Smooth muscle cell (in vitro differentiated cells): ENCODE results near the gene TSPAN18. TPM values are rescaled to one million over a fixed set of nuclear protein-coding genes. Genes with fewer than 3 reads are reported as not detected.

Source experiments
- DNase-seq: peaks from one replicate; lab custom pipeline; 2025; ENCODE audit not compliant: unreplicated experiment; lab: John Stamatoyannopoulos, UW
- H2AFZ ChIP-seq: fragments of 200-600 bp; sonication (generic); 2 replicates; pipeline ENCODE4 v1.6.0; 2016; ENCODE audit warnings: antibody characterized with exemption, low read depth, mild to moderate bottlenecking
- H3F3A ChIP-seq: fragments of 200-600 bp; sonication (generic); 2 replicates; pipeline ENCODE4 v1.6.0; 2017; ENCODE audit warnings: antibody characterized with exemption, low read depth
- H3K27ac ChIP-seq: fragments of 200-600 bp; sonication (generic); 2 replicates; pipeline ENCODE4 v1.5.1; 2016; ENCODE audit warnings: low read depth, mild to moderate bottlenecking
- H3K27me3 ChIP-seq: fragments of 200-600 bp; sonication (generic); 2 replicates; pipeline ENCODE4 v1.6.1; 2016; ENCODE audit warnings: low read depth, mild to moderate bottlenecking
- H3K36me3 ChIP-seq: fragments of 200-600 bp; sonication (generic); 2 replicates; pipeline ENCODE4 v1.5.1; 2016; ENCODE audit warnings: low read depth
- H3K4me1 ChIP-seq: fragments of 200-600 bp; sonication (generic); 2 replicates; pipeline ENCODE4 v1.5.1; 2016; ENCODE audit warnings: low read depth
- H3K4me2 ChIP-seq: fragments of 200-600 bp; sonication (generic); 2 replicates; pipeline ENCODE4 v1.6.0; 2016; ENCODE audit warnings: mild to moderate bottlenecking
- H3K4me3 ChIP-seq: fragments of 200-600 bp; sonication (generic); 2 replicates; pipeline ENCODE4 v1.5.1; 2016; ENCODE audit warnings: mild to moderate bottlenecking
- H3K79me2 ChIP-seq: fragments of 200-600 bp; sonication (generic); 2 replicates; pipeline ENCODE4 v1.6.0; 2016; ENCODE audit warnings: low read depth, mild to moderate bottlenecking
- H3K9ac ChIP-seq: fragments of 200-600 bp; sonication (generic); 2 replicates; pipeline ENCODE4 v1.6.0; 2016; ENCODE audit warnings: low read depth
- H3K9me3 ChIP-seq: fragments of 200-600 bp; sonication (generic); replicated peaks from 2 replicates; pipeline ENCODE4 v1.5.1; 2016; ENCODE audit warnings: low read depth
- H4K20me1 ChIP-seq: fragments of 200-600 bp; sonication (generic); 2 replicates; pipeline ENCODE4 v1.6.0; 2016; ENCODE audit warnings: low read depth
- CTCF ChIP-seq: fragments of 200-600 bp; sonication (generic); IDR thresholded peaks from 2 replicates; pipeline ENCODE4 v1.5.1; 2017; ENCODE audit warnings: borderline replicate concordance, mild to moderate bottlenecking, antibody characterized with exemption; ENCODE audit not compliant: insufficient read depth, poor library complexity, severe bottlenecking
- WGBS: methylation state at CpG from one replicate; pipeline ENCODE4 v1.1.7; 2016; ENCODE audit warnings: low lambda C conversion rate; 5-methylcytosine and 5-hydroxymethylcytosine counted together
- polyA plus RNA-seq: library from polyadenylated mRNA; unstranded; fragments of >200 nt; fragmentation: Nextera tagmentation; extraction: Ambion mirVana; gene quantifications from 2 replicates; pipeline ENCODE4 v1.2.1, GENCODE V29; 2016
- total RNA-seq: library from RNA; depleted of rRNA; stranded (reverse); fragments of >200 nt; gene quantifications from 2 replicates; pipeline ENCODE4 v1.2.3, GENCODE V29; 2014

Gene TSPAN18
- total and polyA plus RNA-seq, 2 experiments from 2014 or later: 3.4 to 15.3 TPM

- Histone ChIP-seq H3K4me1 (no peaks in the 10 kb centered on the region), H4K20me1 (no peaks in the 10 kb centered on the region), H3K4me2 (no peak overlapping the region), H3K27ac (no peak overlapping the region), H3K9ac (no peak overlapping the region), H3K4me3 (no peak overlapping the region), H3K79me2 (no peaks in the 10 kb centered on the region), H3K27me3 (no peaks in the 10 kb centered on the region), H3F3A (peaks cover 3% of the 10 kb centered on the region), H3K36me3 (no peaks in the 10 kb centered on the region), H2AFZ (no peak overlapping the region), H3K9me3 (no peaks in the 10 kb centered on the region)
- TF ChIP-seq CTCF: no peak
- no peak for DNase-seq
- WGBS: 95% methylated on average over 1 of the region's 1 CpG
Observed at GRCh38 chr11:44770401-44770800, 43.6 kb downstream of the TSPAN18 start.

- no peak overlapping the region for H3K4me3 ChIP-seq
- no peak for DNase-seq
- TF ChIP-seq CTCF: no peak
- no peak overlapping the region for H2AFZ ChIP-seq
- H4K20me1 ChIP-seq: no peaks in the 10 kb centered on the region
- no peaks in the 10 kb centered on the region for H3K4me1 ChIP-seq
- H3F3A ChIP-seq: peaks cover 3% of the 10 kb centered on the region
- H3K4me2 ChIP-seq: no peak overlapping the region
- H3K79me2 ChIP-seq: no peaks in the 10 kb centered on the region
- H3K9ac ChIP-seq: no peak overlapping the region
- H3K27me3 ChIP-seq: no peaks in the 10 kb centered on the region
- H3K9me3 ChIP-seq: no peaks in the 10 kb centered on the region
- no peaks in the 10 kb centered on the region for H3K36me3 ChIP-seq
- H3K27ac ChIP-seq: no peak overlapping the region
Observed at GRCh38 chr11:44771252-44771734, 44.5 kb downstream of the TSPAN18 start.

- Histone ChIP-seq H3F3A (peaks cover 3% of the 10 kb centered on the region), H3K27ac (no peak overlapping the region), H4K20me1 (no peaks in the 10 kb centered on the region), H3K27me3 (no peaks in the 10 kb centered on the region), H3K4me1 (no peaks in the 10 kb centered on the region), H3K4me3 (no peak overlapping the region), H3K9me3 (no peaks in the 10 kb centered on the region), H2AFZ (no peak overlapping the region), H3K9ac (no peak overlapping the region), H3K4me2 (no peak overlapping the region), H3K36me3 (no peaks in the 10 kb centered on the region), H3K79me2 (no peaks in the 10 kb centered on the region)
- DNase-seq: no peak
- no peak for TF ChIP-seq CTCF
- WGBS: 89% methylated on average over 3 of the region's 3 CpGs
Observed at GRCh38 chr11:44771841-44772240, 45.1 kb downstream of the TSPAN18 start.

- no peak overlapping the region for H3K27ac ChIP-seq
- WGBS: 85% methylated on average over 9 of the region's 9 CpGs
Observed at GRCh38 chr11:44773351-44773965, 46.7 kb downstream of the TSPAN18 start.

More at GRCh38 chr11:44773351-44773965, 46.7 kb downstream of the TSPAN18 start:
- H3K4me3 ChIP-seq: no peak overlapping the region
- no peak overlapping the region for H2AFZ ChIP-seq
- no peaks in the 10 kb centered on the region for H3K4me1 ChIP-seq
- no peak for TF ChIP-seq CTCF
- no peak for DNase-seq
- H3K4me2 ChIP-seq: no peak overlapping the region
- H3K9ac ChIP-seq: no peak overlapping the region
- H3K27me3 ChIP-seq: no peaks in the 10 kb centered on the region
- H3K9me3 ChIP-seq: no peaks in the 10 kb centered on the region
- no peaks in the 10 kb centered on the region for H3K79me2 ChIP-seq
- no peaks in the 10 kb centered on the region for H3K36me3 ChIP-seq
- H3F3A ChIP-seq: peaks cover 3% of the 10 kb centered on the region
- no peaks in the 10 kb centered on the region for H4K20me1 ChIP-seq
